HL-60 (cell line): ENCODE measurements around the gene PPP5C.

Experiments
- GABPA ChIP-seq: IDR thresholded peaks from 2 replicates; pipeline ENCODE4 v1.6.1; 2012; ENCODE audit warnings: low read depth
- POLR2AphosphoS5 ChIP-seq: IDR thresholded peaks from 2 replicates; pipeline ENCODE4 v1.6.1; 2012; ENCODE audit warnings: low read depth
- TF ChIP-seq, protein P1 (sequence below): IDR thresholded peaks from one replicate; pipeline ENCODE4 v1.5.1; 2011; ENCODE audit warnings: low read length, control low read depth, inconsistent platforms; ENCODE audit not compliant: insufficient read depth
- TF ChIP-seq, protein P2 (sequence below): IDR thresholded peaks from 2 replicates; pipeline ENCODE4 v1.6.1; 2012; ENCODE audit warnings: low read depth; ENCODE audit not compliant: insufficient replicate concordance

DNA sequence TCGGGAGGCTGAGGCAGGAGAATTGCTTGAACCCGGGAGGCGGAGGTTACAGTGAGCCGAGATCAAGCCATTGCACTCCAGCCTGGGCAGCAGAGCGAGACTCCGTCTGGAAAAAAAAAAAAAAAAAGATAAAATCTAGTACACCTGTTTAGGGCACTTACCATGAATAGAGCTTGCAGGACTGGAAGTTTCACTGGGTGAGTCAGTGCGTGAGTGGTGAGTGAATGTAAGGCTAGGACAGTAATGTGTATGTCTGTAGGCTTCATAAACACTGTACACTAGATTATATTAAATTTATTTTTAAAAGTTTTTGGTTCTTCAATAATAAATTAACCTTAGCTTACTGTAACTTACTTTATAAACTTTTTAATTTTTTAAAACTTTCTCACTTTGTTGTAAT is 22.9 kb downstream of the PPP5C start:
- TF ChIP-seq, protein P1, sequence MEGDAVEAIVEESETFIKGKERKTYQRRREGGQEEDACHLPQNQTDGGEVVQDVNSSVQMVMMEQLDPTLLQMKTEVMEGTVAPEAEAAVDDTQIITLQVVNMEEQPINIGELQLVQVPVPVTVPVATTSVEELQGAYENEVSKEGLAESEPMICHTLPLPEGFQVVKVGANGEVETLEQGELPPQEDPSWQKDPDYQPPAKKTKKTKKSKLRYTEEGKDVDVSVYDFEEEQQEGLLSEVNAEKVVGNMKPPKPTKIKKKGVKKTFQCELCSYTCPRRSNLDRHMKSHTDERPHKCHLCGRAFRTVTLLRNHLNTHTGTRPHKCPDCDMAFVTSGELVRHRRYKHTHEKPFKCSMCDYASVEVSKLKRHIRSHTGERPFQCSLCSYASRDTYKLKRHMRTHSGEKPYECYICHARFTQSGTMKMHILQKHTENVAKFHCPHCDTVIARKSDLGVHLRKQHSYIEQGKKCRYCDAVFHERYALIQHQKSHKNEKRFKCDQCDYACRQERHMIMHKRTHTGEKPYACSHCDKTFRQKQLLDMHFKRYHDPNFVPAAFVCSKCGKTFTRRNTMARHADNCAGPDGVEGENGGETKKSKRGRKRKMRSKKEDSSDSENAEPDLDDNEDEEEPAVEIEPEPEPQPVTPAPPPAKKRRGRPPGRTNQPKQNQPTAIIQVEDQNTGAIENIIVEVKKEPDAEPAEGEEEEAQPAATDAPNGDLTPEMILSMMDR: no peak
- no peak for TF ChIP-seq GABPA
- TF ChIP-seq, protein P2, sequence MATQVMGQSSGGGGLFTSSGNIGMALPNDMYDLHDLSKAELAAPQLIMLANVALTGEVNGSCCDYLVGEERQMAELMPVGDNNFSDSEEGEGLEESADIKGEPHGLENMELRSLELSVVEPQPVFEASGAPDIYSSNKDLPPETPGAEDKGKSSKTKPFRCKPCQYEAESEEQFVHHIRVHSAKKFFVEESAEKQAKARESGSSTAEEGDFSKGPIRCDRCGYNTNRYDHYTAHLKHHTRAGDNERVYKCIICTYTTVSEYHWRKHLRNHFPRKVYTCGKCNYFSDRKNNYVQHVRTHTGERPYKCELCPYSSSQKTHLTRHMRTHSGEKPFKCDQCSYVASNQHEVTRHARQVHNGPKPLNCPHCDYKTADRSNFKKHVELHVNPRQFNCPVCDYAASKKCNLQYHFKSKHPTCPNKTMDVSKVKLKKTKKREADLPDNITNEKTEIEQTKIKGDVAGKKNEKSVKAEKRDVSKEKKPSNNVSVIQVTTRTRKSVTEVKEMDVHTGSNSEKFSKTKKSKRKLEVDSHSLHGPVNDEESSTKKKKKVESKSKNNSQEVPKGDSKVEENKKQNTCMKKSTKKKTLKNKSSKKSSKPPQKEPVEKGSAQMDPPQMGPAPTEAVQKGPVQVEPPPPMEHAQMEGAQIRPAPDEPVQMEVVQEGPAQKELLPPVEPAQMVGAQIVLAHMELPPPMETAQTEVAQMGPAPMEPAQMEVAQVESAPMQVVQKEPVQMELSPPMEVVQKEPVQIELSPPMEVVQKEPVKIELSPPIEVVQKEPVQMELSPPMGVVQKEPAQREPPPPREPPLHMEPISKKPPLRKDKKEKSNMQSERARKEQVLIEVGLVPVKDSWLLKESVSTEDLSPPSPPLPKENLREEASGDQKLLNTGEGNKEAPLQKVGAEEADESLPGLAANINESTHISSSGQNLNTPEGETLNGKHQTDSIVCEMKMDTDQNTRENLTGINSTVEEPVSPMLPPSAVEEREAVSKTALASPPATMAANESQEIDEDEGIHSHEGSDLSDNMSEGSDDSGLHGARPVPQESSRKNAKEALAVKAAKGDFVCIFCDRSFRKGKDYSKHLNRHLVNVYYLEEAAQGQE: no peak
- no peak for TF ChIP-seq POLR2AphosphoS5
